ENCODE data around the gene HMX3. TPM values are rescaled to one million over a fixed set of nuclear protein-coding genes. Genes with fewer than 3 reads are reported as not detected.

HMX3 gene
- total and polyA plus RNA-seq, 2 of the 8 experiments (the other 6 are each of a cell fraction or from before 2014, with no cell fraction given) = 0.05 TPM; not detected in 1

DNA sequence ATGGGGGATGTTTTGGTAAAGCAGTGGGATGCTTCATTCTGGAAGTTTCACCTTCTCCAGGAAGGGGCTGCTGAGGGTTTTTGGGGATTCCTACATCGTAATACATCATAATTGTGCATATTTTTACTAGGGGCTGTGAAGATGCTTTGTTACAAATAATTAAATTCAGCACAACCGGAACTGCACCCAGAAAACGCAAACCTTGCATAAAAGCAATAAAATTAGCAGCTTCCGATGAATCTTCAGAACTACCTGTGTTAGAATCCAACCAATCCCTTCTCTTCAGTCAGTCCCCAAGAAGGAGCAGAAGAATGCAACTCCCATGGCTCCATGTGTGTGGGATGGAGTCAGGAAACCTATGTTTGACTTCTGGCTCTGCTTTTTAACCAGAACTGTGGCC, 48.4 kb upstream of the HMX3 start (continued):
- TF ChIP-seq CHD7 (IDR thresholded peaks at IDR 0.05; ENCODE audit: insufficient replicate concordance, low read length) (no peak), CBX5 (IDR thresholded peaks at IDR 0.05; ENCODE audit: low read depth, low read length) (no peak), EP300 (IDR thresholded peaks at IDR 0.05; ENCODE audit: borderline replicate concordance in 1 of 2, low read depth in 2 of 2, low read length in 2 of 2) (no peak), SRF (IDR thresholded peaks at IDR 0.05; ENCODE audit: low read depth, low read length) (no peak), SUZ12 (IDR thresholded peaks at IDR 0.05; ENCODE audit: low read length) (no peak), NANOG (IDR thresholded peaks at IDR 0.05; ENCODE audit: insufficient read depth, low read depth, low read length, poor library complexity, severe bottlenecking) (no peak), EZH2 (IDR thresholded peaks at IDR 0.05; ENCODE audit: low read depth, low read length, severe bottlenecking) (no peak)
